ENCODE measurements around the gene DIP2A. TPM values are rescaled to one million over a fixed set of nuclear protein-coding genes. Genes with fewer than 3 reads are reported as not detected.

Gene DIP2A
- total RNA-seq, 2 experiments from 2014 or later = 61.2 to 66.1 TPM

DNA sequence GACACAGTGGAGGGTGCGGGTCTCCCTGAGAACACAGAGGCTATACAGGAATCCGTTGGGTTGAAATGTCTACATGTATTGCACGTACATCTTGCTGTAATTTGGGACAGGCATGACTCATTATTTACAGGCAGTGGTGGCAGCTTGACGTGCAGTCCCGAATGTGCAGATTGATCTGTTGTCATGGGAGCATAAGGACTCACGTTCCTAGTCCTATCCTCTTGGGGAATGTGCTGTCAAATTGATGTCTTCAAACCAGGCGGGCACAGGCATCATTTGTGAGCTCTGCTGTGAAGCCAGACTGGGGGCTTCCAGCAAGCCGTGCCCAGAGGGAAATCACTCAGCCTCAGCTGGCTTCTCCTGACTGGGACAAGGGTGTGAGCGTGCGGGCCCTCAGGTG, 105.7 kb downstream of the DIP2A start:
- Mint-ChIP-seq H3K36me3 (ENCODE audit: low read depth) (peaks cover 99% of the 10 kb centered on the region), H3K27ac (peak overlapping the region; percentile 95), H3K4me3 (no peak overlapping the region), H3K9me3 (no peaks in the 10 kb centered on the region), H3K4me1 (ENCODE audit: low read depth) (peaks cover 78% of the 10 kb centered on the region), H3K27me3 (no peaks in the 10 kb centered on the region)
- Histone ChIP-seq H3K36me3 (ENCODE audit: insufficient read depth, low read length) (peaks cover 83% of the 10 kb centered on the region), H3K4me1 (ENCODE audit: insufficient read depth, low read length) (peaks cover 53% of the 10 kb centered on the region), H3K9me3 (ENCODE audit: control insufficient read depth in 1 of 2, insufficient read depth in 1 of 2, low read length in 2 of 2) (no peaks in the 10 kb centered on the region), H3K27ac (ENCODE audit: low read depth in 1 of 2, low read length in 2 of 2) (peak overlapping the region in 1 of 2 donors; percentile 54), H3K4me3 (ENCODE audit: low read length) (no peak overlapping the region), H3K27me3 (ENCODE audit: control insufficient read depth in 1 of 2, insufficient read depth in 2 of 2, low read length in 2 of 2) (no peaks in the 10 kb centered on the region)
- ChIA-PET CTCF (no interaction called here), POLR2A (interaction anchor here (1.0 kb wide), 1 partner anchor 71 kb away, joined by 3 read pairs; the partner anchor contains the start of gene PRMT2)
- DNase-seq = peak in 1 of 14 experiments; percentile 3
- TF ChIP-seq, protein P1, sequence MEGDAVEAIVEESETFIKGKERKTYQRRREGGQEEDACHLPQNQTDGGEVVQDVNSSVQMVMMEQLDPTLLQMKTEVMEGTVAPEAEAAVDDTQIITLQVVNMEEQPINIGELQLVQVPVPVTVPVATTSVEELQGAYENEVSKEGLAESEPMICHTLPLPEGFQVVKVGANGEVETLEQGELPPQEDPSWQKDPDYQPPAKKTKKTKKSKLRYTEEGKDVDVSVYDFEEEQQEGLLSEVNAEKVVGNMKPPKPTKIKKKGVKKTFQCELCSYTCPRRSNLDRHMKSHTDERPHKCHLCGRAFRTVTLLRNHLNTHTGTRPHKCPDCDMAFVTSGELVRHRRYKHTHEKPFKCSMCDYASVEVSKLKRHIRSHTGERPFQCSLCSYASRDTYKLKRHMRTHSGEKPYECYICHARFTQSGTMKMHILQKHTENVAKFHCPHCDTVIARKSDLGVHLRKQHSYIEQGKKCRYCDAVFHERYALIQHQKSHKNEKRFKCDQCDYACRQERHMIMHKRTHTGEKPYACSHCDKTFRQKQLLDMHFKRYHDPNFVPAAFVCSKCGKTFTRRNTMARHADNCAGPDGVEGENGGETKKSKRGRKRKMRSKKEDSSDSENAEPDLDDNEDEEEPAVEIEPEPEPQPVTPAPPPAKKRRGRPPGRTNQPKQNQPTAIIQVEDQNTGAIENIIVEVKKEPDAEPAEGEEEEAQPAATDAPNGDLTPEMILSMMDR (IDR thresholded peaks at IDR 0.05) = no peak
- intact Hi-C loops (cut with DNase I, micrococcal nuclease) = loop anchor here in 1 of 2 experiments (5.0 kb wide), 1 partner anchor 42 kb away; no protein-coding TSS in a partner anchor
- no peak for ATAC-seq (ENCODE audit: poor library complexity)

DNA sequence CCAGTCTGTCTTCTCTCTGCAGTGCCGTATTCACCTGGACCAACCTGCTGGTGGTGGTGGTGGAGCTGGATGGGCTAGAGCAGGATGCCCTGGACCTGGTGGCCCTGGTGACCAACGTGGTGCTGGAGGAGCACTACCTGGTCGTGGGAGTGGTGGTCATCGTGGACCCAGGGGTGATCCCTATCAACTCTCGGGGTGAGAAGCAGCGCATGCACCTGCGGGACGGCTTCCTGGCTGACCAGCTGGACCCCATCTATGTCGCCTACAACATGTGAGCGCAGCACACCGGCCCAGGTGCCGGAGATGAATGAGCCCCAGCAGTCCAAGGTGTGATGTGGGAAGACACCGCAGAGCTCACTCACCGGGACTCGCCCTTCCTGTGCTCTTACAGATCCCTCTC, 108.7 kb downstream of the DIP2A start:
- Histone ChIP-seq H3K4me3 (ENCODE audit: low read length) (no peak overlapping the region), H3K4me1 (ENCODE audit: insufficient read depth, low read length) (peaks cover 24% of the 10 kb centered on the region), H3K36me3 (ENCODE audit: insufficient read depth, low read length) (peaks cover 76% of the 10 kb centered on the region), H3K9me3 (ENCODE audit: control insufficient read depth in 1 of 2, insufficient read depth in 1 of 2, low read length in 2 of 2) (no peaks in the 10 kb centered on the region), H3K27ac (ENCODE audit: low read depth in 1 of 2, low read length in 2 of 2) (no peak overlapping the region), H3K27me3 (ENCODE audit: control insufficient read depth in 1 of 2, insufficient read depth in 2 of 2, low read length in 2 of 2) (no peaks in the 10 kb centered on the region)
- ATAC-seq (ENCODE audit: poor library complexity) (no peak), DNase-seq (no peak)
- intact Hi-C loops (cut with DNase I, micrococcal nuclease) = no loop called here
- Mint-ChIP-seq H3K27ac (peak overlapping the region; percentile 76), H3K9me3 (peaks cover 2% of the 10 kb centered on the region), H3K27me3 (no peaks in the 10 kb centered on the region), H3K4me1 (ENCODE audit: low read depth) (peaks cover 61% of the 10 kb centered on the region), H3K36me3 (ENCODE audit: low read depth) (peaks cover 94% of the 10 kb centered on the region), H3K4me3 (no peak overlapping the region)
- TF ChIP-seq, protein P1 (IDR thresholded peaks at IDR 0.05) = no peak
- POLR2A ChIA-PET = interaction anchor here (0.5 to 3.1 kb wide), 5 partner anchors 9 to 70 kb away, joined by 3 to 10 read pairs (median 5); no protein-coding TSS in a partner anchor
- CTCF ChIA-PET = no interaction called here

DNA sequence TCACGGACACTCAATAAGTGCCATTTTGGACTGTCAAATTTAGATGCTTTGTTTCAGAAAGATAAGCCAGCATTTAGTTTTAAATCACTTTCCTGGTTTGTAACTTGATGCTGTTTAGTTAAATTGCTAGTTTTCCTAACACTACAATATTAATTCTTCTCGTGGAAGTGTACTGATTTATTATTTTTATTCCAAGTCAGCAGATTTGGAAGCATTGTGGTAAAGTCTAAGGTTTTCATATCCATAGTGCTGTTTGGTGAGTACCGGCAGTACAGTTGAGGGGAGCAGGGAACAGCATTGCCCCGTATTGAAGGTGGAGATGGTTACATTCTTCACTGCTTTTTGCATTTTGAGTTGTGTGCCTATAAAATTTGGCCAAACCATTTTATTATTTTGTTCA, 109.9 kb downstream of the DIP2A start:
- no peak overlapping the region for H3K4me3 Mint-ChIP-seq
- Histone ChIP-seq H3K4me1 (ENCODE audit: insufficient read depth, low read length) (peaks cover 12% of the 10 kb centered on the region), H3K36me3 (ENCODE audit: insufficient read depth, low read length) (peaks cover 72% of the 10 kb centered on the region), H3K27me3 (ENCODE audit: control insufficient read depth in 1 of 2, insufficient read depth in 2 of 2, low read length in 2 of 2) (no peaks in the 10 kb centered on the region), H3K27ac (ENCODE audit: low read depth in 1 of 2, low read length in 2 of 2) (no peak overlapping the region), H3K4me3 (ENCODE audit: low read length) (no peak overlapping the region), H3K9me3 (ENCODE audit: control insufficient read depth in 1 of 2, insufficient read depth in 1 of 2, low read length in 2 of 2) (peaks cover 0 to 9% of the 10 kb centered on the region in 2 experiments)
- H3K36me3 Mint-ChIP-seq (ENCODE audit: low read depth) = peaks cover 92% of the 10 kb centered on the region
- peak overlapping the region; percentile 76 for H3K27ac Mint-ChIP-seq
- peaks cover 50% of the 10 kb centered on the region for H3K4me1 Mint-ChIP-seq (ENCODE audit: low read depth)
- no peak for ATAC-seq (ENCODE audit: poor library complexity)
- H3K27me3 Mint-ChIP-seq = no peaks in the 10 kb centered on the region
- POLR2A ChIA-PET = interaction anchor here (1.2 to 1.5 kb wide), 2 partner anchors 10 to 65 kb away, joined by 3 to 5 read pairs; no protein-coding TSS in a partner anchor
- intact Hi-C loops (cut with DNase I, micrococcal nuclease) = no loop called here
- peaks cover 6% of the 10 kb centered on the region for H3K9me3 Mint-ChIP-seq
- TF ChIP-seq, protein P1 (IDR thresholded peaks at IDR 0.05) = no peak
- CTCF ChIA-PET = no interaction called here
- DNase-seq = no peak
